ENCODE data around the gene CTNNA2. TPM values are rescaled to one million over a fixed set of nuclear protein-coding genes. Genes with fewer than 3 reads are reported as not detected.

CTNNA2 gene
- total RNA-seq, 2 donors from 2014 or later = not detected

DNA sequence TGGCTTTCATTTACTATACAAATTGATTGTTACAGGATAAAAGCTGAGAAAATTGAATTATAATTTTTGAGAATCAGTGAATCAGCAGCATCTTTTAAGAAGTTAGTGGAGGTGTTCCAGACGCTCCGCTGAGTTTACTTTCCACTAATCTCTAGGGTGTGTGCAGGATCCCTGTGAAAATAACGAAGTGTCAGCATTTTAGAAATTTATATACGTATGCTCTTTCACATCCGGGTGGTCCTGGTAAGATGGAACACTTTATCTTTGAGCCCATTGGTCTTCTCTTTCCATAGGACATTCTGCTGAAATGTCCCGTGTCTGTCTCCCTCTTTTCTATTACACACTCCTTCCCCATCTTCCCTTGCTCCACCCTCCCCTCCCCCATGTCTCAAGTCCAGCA is 1060.3 kb downstream of the CTNNA2 start:
- no peaks in the 10 kb centered on the region for H3K9me3 ChIP-seq
- no peak for DNase-seq (ENCODE audit: low spot score)
- TF ChIP-seq CTCF (IDR thresholded peaks at IDR 0.05) = no peak
- no peak overlapping the region for H3K4me3 ChIP-seq
- no peaks in the 10 kb centered on the region for H3K36me3 ChIP-seq
- no peaks in the 10 kb centered on the region for H3K4me1 ChIP-seq
- no peaks in the 10 kb centered on the region for H3K27me3 ChIP-seq
- no peak overlapping the region for H3K27ac ChIP-seq

GRCh38 chr2:80573950-80574349 is 1061.1 kb downstream of the CTNNA2 start:
- Histone ChIP-seq H3K4me1 (no peaks in the 10 kb centered on the region), H3K9me3 (no peaks in the 10 kb centered on the region), H3K36me3 (no peaks in the 10 kb centered on the region), H3K27ac (no peak overlapping the region), H3K27me3 (no peaks in the 10 kb centered on the region), H3K4me3 (no peak overlapping the region)
- no peak for TF ChIP-seq CTCF (IDR thresholded peaks at IDR 0.05)
- DNase-seq (ENCODE audit: low spot score) = no peak

- Histone ChIP-seq H3K27ac (no peak overlapping the region), H3K9me3 (no peaks in the 10 kb centered on the region), H3K36me3 (no peaks in the 10 kb centered on the region), H3K4me1 (no peaks in the 10 kb centered on the region), H3K27me3 (no peaks in the 10 kb centered on the region), H3K4me3 (no peak overlapping the region)
- DNase-seq (ENCODE audit: low spot score) = no peak
- TF ChIP-seq CTCF (IDR thresholded peaks at IDR 0.05) = no peak
Observed at GRCh38 chr2:80579756-80580155, 1066.9 kb downstream of the CTNNA2 start.

GRCh38 chr2:80591233-80591632 is 1078.4 kb downstream of the CTNNA2 start:
- no peaks in the 10 kb centered on the region for H3K4me1 ChIP-seq
- no peak overlapping the region for H3K27ac ChIP-seq
- no peak for DNase-seq (ENCODE audit: low spot score)
- H3K27me3 ChIP-seq = no peaks in the 10 kb centered on the region
- H3K4me3 ChIP-seq = no peak overlapping the region
- no peaks in the 10 kb centered on the region for H3K36me3 ChIP-seq
- peaks cover 3 to 9% of the 10 kb centered on the region in 2 donors for H3K9me3 ChIP-seq
- TF ChIP-seq CTCF (IDR thresholded peaks at IDR 0.05) = no peak

- Histone ChIP-seq H3K9me3 (peaks cover 3 to 9% of the 10 kb centered on the region in 2 donors), H3K27ac (no peak overlapping the region), H3K36me3 (no peaks in the 10 kb centered on the region), H3K27me3 (no peaks in the 10 kb centered on the region), H3K4me1 (no peaks in the 10 kb centered on the region), H3K4me3 (no peak overlapping the region)
- no peak for TF ChIP-seq CTCF (IDR thresholded peaks at IDR 0.05)
- DNase-seq (ENCODE audit: low spot score) = no peak
Observed at GRCh38 chr2:80592106-80592505, 1079.3 kb downstream of the CTNNA2 start.

GRCh38 chr2:80610108-80610507 is 1097.3 kb downstream of the CTNNA2 start:
- Histone ChIP-seq H3K4me3 (no peak overlapping the region), H3K27ac (no peak overlapping the region), H3K36me3 (no peaks in the 10 kb centered on the region), H3K9me3 (no peaks in the 10 kb centered on the region), H3K4me1 (no peaks in the 10 kb centered on the region), H3K27me3 (no peaks in the 10 kb centered on the region)
- no peak for TF ChIP-seq CTCF (IDR thresholded peaks at IDR 0.05)
- DNase-seq (ENCODE audit: low spot score) = no peak

Measured in right atrium auricular region (tissue), 2 donors.